K562 (cell line): ENCODE results near the gene FAM184B. TPM values are rescaled to one million over a fixed set of nuclear protein-coding genes. Genes with fewer than 3 reads are reported as not detected.

Experiments used
- HIVEP1 ChIP-seq: fragments of 250-450 bp; sonication (Bioruptor Pico); IDR thresholded peaks from 2 replicates; pipeline ENCODE4 v1.4.0; 2020; ENCODE audit warnings: mild to moderate bottlenecking
- JUNB ChIP-seq: fragments of 450-650 bp; formaldehyde crosslinking; conservative IDR thresholded peaks from 2 replicates; pipeline ENCODE4 v1.4.0; 2020; ENCODE audit warnings: mild to moderate bottlenecking
- POLR2A ChIP-seq: fragments of 450-650 bp; conservative IDR thresholded peaks from 2 replicates; pipeline ENCODE4 v1.6.1; 2016
- POLR2AphosphoS5 ChIP-seq: IDR thresholded peaks from 2 replicates; pipeline ENCODE4 v1.6.1; 2011; ENCODE audit warnings: mild to moderate bottlenecking, low read depth, low read length, moderate library complexity; ENCODE audit not compliant: control insufficient read depth, insufficient read depth
- ZNF175 ChIP-seq: fragments of 200-800 bp; sonication (Bioruptor generic); IDR thresholded peaks from 2 replicates; pipeline ENCODE4 v1.6.1; 2016; ENCODE audit warnings: low read depth, mild to moderate bottlenecking, missing genetic modification characterization, missing compliant biosample characterization
- polyA plus RNA-seq, 8 experiments: library from polyadenylated mRNA; depleted of rRNA in 4 of 8; stranded (reverse) in 5 of 8; unstranded in 3 of 8; fragments of >200 nt; fragmentation: Nextera tagmentation in 2 of 8; fragmentation: Illumina TruSeq in 1 of 8; extraction: Ambion mirVana in 2 of 8; extraction: Trizol in 1 of 8; gene quantifications; 2 replicates each; pipeline versions ENCODE4 v1.2.1 to v1.2.3, GENCODE V29; 2011 to 2014; ENCODE audit warnings: inconsistent platforms in 1 of 8, missing spikeins in 1 of 8
- total RNA-seq, 7 experiments: library from RNA; depleted of rRNA in 6 of 7; stranded (reverse); fragments of >200 nt in 6 of 7; fragmentation: Illumina TruSeq in 2 of 7; extraction: Trizol in 2 of 7; gene quantifications; 2 replicates each; pipeline versions ENCODE4 v1.2.1 to v1.2.3, GENCODE V29; 2011 to 2021; ENCODE audit warnings: low replicate concordance in 1 of 7
- TF ChIP-seq, protein P1 (sequence below), 2 experiments: IDR thresholded peaks; 2 replicates each; pipeline ENCODE4 v1.6.1; 2012; ENCODE audit warnings: improper control_type of control experiment in 2 of 2, low read depth in 2 of 2, low read length in 2 of 2, borderline replicate concordance in 1 of 2
- TF ChIP-seq, protein P2 (sequence below): fragments of 450-650 bp; IDR thresholded peaks from 2 replicates; pipeline ENCODE4 v1.7.1; 2018; ENCODE audit warnings: mild to moderate bottlenecking, low read depth; ENCODE audit not compliant: partially characterized antibody
- TF ChIP-seq, protein P3 (sequence below): sonication (generic); formaldehyde crosslinking; IDR thresholded peaks from 2 replicates; pipeline ENCODE4 v1.8.1; 2023; ENCODE audit warnings: mild to moderate bottlenecking, missing genetic modification reagents

The FAM184B gene
- total and polyA plus RNA-seq, 9 of the 15 experiments (the other 6 are each of a cell fraction or from before 2014, with no cell fraction given) = not detected

DNA sequence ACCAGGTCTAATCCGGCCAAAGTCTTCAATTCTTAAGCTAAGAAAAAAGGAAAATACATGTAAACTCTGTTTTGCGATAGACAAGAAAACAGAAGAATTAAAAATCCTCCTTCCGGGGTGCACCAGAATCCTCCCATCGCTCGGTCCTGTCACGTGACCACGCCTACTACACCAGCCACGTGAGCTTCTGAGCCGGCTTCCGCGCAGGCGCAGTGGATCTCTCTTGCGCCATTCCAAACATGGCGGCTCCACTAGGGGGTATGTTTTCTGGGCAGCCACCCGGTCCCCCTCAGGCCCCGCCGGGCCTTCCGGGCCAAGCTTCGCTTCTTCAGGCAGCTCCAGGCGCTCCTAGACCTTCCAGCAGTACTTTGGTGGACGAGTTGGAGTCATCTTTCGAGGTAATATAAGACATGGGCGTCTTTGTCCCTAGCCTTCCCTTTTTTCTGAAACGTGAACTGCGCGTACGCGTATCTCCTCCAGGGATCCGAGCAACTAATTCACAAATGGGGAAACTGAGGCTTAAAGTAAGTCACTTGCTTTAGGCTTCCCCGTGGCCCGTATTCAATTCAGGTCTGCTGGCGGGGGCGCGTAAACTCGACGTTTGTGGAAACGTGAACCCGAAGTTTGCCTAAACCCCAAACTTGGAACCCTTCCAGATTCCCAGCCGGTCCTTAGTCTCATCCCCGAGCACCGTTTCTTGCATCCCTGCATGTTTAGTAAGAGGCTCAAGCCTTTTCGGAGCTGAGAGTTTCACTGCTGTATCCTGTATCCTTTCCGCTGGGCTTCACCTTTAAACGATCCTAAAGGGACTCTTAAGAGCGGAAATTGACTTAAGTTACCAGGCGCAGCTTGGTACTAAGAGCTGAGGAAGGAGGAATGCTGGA, 166.8 kb downstream of the FAM184B start, which contains the start of gene MED28 (continued):
- TF ChIP-seq, protein P1, sequence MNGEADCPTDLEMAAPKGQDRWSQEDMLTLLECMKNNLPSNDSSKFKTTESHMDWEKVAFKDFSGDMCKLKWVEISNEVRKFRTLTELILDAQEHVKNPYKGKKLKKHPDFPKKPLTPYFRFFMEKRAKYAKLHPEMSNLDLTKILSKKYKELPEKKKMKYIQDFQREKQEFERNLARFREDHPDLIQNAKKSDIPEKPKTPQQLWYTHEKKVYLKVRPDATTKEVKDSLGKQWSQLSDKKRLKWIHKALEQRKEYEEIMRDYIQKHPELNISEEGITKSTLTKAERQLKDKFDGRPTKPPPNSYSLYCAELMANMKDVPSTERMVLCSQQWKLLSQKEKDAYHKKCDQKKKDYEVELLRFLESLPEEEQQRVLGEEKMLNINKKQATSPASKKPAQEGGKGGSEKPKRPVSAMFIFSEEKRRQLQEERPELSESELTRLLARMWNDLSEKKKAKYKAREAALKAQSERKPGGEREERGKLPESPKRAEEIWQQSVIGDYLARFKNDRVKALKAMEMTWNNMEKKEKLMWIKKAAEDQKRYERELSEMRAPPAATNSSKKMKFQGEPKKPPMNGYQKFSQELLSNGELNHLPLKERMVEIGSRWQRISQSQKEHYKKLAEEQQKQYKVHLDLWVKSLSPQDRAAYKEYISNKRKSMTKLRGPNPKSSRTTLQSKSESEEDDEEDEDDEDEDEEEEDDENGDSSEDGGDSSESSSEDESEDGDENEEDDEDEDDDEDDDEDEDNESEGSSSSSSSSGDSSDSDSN (IDR thresholded peaks at IDR 0.05; ENCODE audit: borderline replicate concordance in 1 of 2, low read depth in 2 of 2, low read length in 2 of 2) = no peak
- TF ChIP-seq POLR2AphosphoS5 (peak; percentile 90), ZNF175 (no peak), JUNB (CRISPR knock-in tag) (no peak), POLR2A (peak; percentile 96), HIVEP1 (CRISPR knock-in tag) (no peak)
- TF ChIP-seq, protein P2, sequence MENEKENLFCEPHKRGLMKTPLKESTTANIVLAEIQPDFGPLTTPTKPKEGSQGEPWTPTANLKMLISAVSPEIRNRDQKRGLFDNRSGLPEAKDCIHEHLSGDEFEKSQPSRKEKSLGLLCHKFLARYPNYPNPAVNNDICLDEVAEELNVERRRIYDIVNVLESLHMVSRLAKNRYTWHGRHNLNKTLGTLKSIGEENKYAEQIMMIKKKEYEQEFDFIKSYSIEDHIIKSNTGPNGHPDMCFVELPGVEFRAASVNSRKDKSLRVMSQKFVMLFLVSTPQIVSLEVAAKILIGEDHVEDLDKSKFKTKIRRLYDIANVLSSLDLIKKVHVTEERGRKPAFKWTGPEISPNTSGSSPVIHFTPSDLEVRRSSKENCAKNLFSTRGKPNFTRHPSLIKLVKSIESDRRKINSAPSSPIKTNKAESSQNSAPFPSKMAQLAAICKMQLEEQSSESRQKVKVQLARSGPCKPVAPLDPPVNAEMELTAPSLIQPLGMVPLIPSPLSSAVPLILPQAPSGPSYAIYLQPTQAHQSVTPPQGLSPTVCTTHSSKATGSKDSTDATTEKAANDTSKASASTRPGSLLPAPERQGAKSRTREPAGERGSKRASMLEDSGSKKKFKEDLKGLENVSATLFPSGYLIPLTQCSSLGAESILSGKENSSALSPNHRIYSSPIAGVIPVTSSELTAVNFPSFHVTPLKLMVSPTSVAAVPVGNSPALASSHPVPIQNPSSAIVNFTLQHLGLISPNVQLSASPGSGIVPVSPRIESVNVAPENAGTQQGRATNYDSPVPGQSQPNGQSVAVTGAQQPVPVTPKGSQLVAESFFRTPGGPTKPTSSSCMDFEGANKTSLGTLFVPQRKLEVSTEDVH = no peak
- TF ChIP-seq, protein P3, sequence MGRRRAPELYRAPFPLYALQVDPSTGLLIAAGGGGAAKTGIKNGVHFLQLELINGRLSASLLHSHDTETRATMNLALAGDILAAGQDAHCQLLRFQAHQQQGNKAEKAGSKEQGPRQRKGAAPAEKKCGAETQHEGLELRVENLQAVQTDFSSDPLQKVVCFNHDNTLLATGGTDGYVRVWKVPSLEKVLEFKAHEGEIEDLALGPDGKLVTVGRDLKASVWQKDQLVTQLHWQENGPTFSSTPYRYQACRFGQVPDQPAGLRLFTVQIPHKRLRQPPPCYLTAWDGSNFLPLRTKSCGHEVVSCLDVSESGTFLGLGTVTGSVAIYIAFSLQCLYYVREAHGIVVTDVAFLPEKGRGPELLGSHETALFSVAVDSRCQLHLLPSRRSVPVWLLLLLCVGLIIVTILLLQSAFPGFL (CRISPR knock-in tag) = no peak; the same call in 1 of the 2 replicates
